Esophagus squamous epithelium (tissue), 4 donors: ENCODE data around the gene LINC01488.

ENCODE experiments used
- CTCF ChIP-seq, 6 experiments: fragments of 450-650 bp in 4 of 6; fragments of 200-600 bp in 2 of 6; sonication (generic) in 2 of 6; IDR thresholded peaks; one replicate each; pipeline ENCODE4 v1.5.1; 2016 to 2019; ENCODE audit warnings: antibody characterized with exemption in 6 of 6, mild to moderate bottlenecking in 4 of 6, moderate library complexity in 4 of 6
- POLR2A ChIP-seq, 4 donors: fragments of 450-650 bp; IDR thresholded peaks; one replicate each; pipeline ENCODE4 v1.6.1; 2017; ENCODE audit warnings: antibody characterized with exemption in 4 of 4, mild to moderate bottlenecking in 4 of 4, moderate library complexity in 3 of 4

- TF ChIP-seq CTCF (IDR thresholded peaks at IDR 0.05): no peak
- no peak for TF ChIP-seq POLR2A (IDR thresholded peaks at IDR 0.05)
Measured at GRCh38 chr11:69489031-69489745, 7.7 kb downstream of the LINC01488 start.
